ENCODE measurements around the gene NR2F1. TPM values are rescaled to one million over a fixed set of nuclear protein-coding genes. Genes with fewer than 3 reads are reported as not detected.
A peak's percentile ranks its signal among the peaks of the same experiment; 100 is the strongest.

NR2F1 gene
- total RNA-seq, 1 donor from 2014 or later: not detected

DNA sequence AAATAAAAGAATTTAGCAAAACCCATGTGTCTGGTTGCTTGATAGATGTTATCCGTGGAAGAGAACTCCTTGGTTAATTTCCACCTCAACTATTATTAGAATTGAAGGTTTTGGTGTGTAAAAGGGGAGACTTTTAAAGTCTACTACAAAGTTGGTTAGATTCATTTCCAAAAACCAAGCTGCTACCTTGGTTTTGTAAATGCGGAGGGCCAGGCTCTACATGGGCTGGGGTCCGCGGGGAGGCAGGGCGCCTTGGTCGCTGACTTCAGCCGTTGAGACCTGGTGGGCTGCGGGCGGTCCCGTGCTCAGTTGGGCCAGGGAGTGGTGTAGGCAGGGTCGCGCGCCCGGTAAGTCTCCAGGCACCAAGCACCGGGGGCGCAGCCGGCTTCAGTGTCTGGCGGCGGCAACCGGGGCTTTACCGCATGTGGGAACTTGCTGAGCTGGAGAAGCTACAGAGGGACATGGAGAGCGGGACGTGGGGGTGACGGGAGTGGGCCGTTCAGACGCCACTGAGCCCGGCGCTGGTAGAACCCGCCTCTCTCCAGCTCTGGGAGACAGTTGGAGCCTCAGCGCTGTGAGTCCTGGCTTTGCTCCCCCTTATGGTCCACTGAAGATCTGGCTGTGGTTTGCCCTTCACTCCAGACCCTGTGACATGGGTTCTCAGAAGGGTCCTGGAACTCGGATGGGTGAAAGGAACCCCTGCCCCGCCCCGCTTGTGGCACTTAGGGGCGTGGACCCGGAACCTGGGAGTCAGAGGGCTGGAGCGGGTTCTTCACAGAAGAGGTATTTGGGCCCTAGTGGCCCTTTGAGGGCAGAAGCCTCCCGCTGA lies 11.8 kb downstream of the NR2F1 start:
- TF ChIP-seq, protein P1, sequence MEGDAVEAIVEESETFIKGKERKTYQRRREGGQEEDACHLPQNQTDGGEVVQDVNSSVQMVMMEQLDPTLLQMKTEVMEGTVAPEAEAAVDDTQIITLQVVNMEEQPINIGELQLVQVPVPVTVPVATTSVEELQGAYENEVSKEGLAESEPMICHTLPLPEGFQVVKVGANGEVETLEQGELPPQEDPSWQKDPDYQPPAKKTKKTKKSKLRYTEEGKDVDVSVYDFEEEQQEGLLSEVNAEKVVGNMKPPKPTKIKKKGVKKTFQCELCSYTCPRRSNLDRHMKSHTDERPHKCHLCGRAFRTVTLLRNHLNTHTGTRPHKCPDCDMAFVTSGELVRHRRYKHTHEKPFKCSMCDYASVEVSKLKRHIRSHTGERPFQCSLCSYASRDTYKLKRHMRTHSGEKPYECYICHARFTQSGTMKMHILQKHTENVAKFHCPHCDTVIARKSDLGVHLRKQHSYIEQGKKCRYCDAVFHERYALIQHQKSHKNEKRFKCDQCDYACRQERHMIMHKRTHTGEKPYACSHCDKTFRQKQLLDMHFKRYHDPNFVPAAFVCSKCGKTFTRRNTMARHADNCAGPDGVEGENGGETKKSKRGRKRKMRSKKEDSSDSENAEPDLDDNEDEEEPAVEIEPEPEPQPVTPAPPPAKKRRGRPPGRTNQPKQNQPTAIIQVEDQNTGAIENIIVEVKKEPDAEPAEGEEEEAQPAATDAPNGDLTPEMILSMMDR (IDR thresholded peaks at IDR 0.05): no peak
- ChIA-PET CTCF (interaction anchor here (1.1 to 1.6 kb wide), 2 partner anchors 12 to 206 kb away, joined by 3 to 4 read pairs; no protein-coding TSS in a partner anchor), POLR2A (interaction anchor here (0.5 to 0.6 kb wide), 3 partner anchors 9 to 36 kb away, joined by 3 to 7 read pairs (median 3); no protein-coding TSS in a partner anchor)
- Mint-ChIP-seq H3K36me3 (ENCODE audit: low read depth) (no peaks in the 10 kb centered on the region), H3K9me3 (no peaks in the 10 kb centered on the region), H3K27me3 (peaks cover 58% of the 10 kb centered on the region), H3K27ac (no peak overlapping the region), H3K4me3 (peak overlapping the region; percentile 41), H3K4me1 (no peaks in the 10 kb centered on the region)
- intact Hi-C loops (cut with micrococcal nuclease): no loop called here
- ATAC-seq (ENCODE audit: low read depth) (no peak), DNase-seq (no peak)

DNA sequence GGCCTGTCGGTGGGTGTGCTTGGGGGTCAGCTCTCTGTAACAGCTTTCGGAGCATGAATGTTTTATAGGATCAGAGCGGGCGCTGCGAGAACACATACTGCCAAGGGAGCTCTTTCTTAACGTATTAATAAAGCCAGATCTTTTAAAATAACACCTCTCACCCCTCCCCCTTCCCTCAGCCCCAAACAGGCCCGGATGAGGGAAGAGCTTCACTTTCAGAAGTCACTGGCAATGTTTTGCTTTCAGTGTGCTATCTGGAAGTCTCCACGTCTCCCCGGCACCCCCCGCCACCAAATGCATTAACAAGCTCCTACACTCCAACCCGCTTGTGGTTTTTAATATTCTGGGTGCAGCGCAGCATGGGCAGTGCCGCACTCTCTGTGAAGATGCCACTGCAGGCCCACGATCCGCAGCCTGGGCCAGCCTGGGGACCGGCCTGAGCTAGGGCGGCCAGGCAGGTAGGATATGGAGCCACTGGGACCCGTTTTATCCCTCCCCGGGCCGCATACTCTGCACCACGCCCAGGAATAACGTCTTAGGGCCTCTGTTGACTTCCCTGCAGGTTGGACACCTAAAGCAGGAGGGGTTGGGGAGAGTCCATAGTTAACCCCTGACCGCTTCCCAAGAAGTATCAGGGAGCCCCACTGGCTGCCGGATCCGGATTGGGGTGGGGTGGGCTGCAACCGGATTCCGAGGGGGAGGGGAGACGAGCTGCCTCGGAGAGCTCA lies 12.6 kb downstream of the NR2F1 start:
- TF ChIP-seq, protein P1 (IDR thresholded peaks at IDR 0.05): no peak
- Mint-ChIP-seq H3K4me3 (peak overlapping the region; percentile 41), H3K27me3 (peaks cover 51% of the 10 kb centered on the region), H3K4me1 (no peaks in the 10 kb centered on the region), H3K9me3 (no peaks in the 10 kb centered on the region), H3K36me3 (ENCODE audit: low read depth) (no peaks in the 10 kb centered on the region), H3K27ac (no peak overlapping the region)
- ATAC-seq (ENCODE audit: low read depth) (no peak), DNase-seq (no peak)
- intact Hi-C loops (cut with micrococcal nuclease): no loop called here
- POLR2A ChIA-PET: interaction anchor here (0.6 kb wide), 1 partner anchor 24 kb away, joined by 3 read pairs; no protein-coding TSS in a partner anchor
- CTCF ChIA-PET: interaction anchor here (1.1 to 1.6 kb wide), 2 partner anchors 12 to 206 kb away, joined by 3 to 4 read pairs; no protein-coding TSS in a partner anchor

DNA sequence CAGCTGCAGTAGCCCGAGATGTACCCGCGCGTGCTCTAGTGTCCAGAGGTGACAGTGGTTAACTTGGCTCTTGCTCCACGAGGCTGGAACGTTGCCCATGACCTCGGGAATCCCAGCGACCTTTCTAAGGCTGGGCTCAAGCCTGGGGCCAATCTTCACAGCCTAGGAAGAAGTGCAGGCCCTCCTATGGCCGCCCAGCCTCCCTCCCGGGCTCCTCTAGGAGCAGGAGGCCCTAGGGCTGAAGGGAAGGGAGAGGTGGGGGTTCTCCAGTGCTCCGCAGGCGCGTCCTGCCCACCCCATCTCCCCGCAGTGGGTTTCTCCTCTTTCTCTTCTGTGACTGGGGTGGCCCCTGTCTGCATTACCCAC lies 13.3 kb downstream of the NR2F1 start:
- DNase-seq (no peak), ATAC-seq (ENCODE audit: low read depth) (no peak)
- Mint-ChIP-seq H3K9me3 (no peaks in the 10 kb centered on the region), H3K27ac (no peak overlapping the region), H3K4me3 (no peak overlapping the region), H3K27me3 (peaks cover 45% of the 10 kb centered on the region), H3K4me1 (no peaks in the 10 kb centered on the region), H3K36me3 (ENCODE audit: low read depth) (no peaks in the 10 kb centered on the region)
- ChIA-PET CTCF (no interaction called here), POLR2A (no interaction called here)
- TF ChIP-seq, protein P1 (IDR thresholded peaks at IDR 0.05): no peak
- intact Hi-C loops (cut with micrococcal nuclease): no loop called here

DNA sequence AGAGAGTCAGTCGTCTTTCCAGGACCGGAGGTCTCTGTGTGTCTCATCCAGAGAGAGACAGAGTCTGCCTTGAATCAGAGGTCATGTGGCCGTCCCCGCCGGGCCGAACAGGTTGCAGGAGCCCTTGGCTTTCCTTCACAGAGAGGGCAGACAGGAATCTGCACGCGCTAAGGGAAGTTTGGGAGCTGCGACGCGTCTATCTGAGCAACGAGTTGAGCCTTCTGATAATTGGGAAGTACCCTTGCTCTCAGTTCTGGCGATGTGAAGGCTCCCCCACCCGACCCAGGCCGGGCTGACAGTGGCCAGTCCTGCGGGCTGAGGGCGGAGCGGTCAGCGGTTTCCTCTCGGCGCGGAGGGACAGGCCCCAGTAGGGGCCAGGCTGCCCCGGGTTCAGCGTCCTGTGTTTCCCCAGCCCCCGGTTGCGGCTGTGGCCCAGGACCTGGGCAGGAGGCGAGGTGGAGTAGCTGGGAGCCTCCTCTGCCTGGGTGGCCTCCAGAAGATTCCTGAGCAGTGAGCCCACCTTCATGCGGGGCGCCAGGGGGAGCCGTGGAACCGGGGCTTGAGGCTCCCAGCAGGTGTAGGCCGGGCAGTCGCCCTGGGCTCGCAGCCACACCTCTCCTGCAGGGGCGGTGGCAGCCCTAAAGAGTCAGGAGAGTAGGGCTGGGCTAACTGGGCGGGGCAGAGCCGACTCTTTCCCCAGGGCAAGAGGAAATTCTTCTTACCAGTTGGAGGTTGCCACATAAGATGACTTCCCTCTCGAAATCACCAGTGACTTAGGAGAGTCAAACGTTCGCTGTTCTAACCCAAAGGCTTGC lies 13.9 kb downstream of the NR2F1 start:
- Mint-ChIP-seq H3K27ac (no peak overlapping the region), H3K36me3 (ENCODE audit: low read depth) (no peaks in the 10 kb centered on the region), H3K4me3 (no peak overlapping the region), H3K27me3 (peaks cover 39% of the 10 kb centered on the region), H3K4me1 (no peaks in the 10 kb centered on the region), H3K9me3 (no peaks in the 10 kb centered on the region)
- DNase-seq (no peak), ATAC-seq (ENCODE audit: low read depth) (no peak)
- ChIA-PET CTCF (no interaction called here), POLR2A (interaction anchor here (0.5 kb wide), 1 partner anchor 287 kb away, joined by 3 read pairs; no protein-coding TSS in a partner anchor)
- TF ChIP-seq, protein P1 (IDR thresholded peaks at IDR 0.05): no peak
- intact Hi-C loops (cut with micrococcal nuclease): no loop called here
